GM12878 (cell line): ENCODE data around the gene RBBP8NL. TPM values are rescaled to one million over a fixed set of nuclear protein-coding genes. Genes with fewer than 3 reads are reported as not detected.
A peak's percentile ranks its signal among the peaks of the same experiment; 100 is the strongest.

Source experiments
- CTCF ChIP-seq, 3 experiments: IDR thresholded peaks in 2 of 3; conservative IDR thresholded peaks in 1 of 3; 2 replicates each; pipeline ENCODE4 v1.5.1; 2011; ENCODE audit warnings: low read depth in 3 of 3, low read length in 3 of 3, mild to moderate bottlenecking in 3 of 3, control low read depth in 2 of 3, moderate library complexity in 2 of 3, inconsistent platforms in 1 of 3, mixed read lengths in 1 of 3; ENCODE audit not compliant: control insufficient read depth in 2 of 3, insufficient read depth in 1 of 3; ENCODE audit errors: extremely low read depth in 1 of 3
- EED ChIP-seq: sonication (generic); IDR thresholded peaks from 2 replicates; pipeline ENCODE4 v1.6.1; 2016; ENCODE audit warnings: antibody characterized with exemption, low read depth
- IRF4 ChIP-seq: IDR thresholded peaks from 2 replicates; pipeline ENCODE4 v1.6.1; 2011; ENCODE audit warnings: low read depth, low read length
- KAT2A ChIP-seq: conservative IDR thresholded peaks from 2 replicates; pipeline ENCODE4 v1.6.1; 2011; ENCODE audit warnings: low read depth, low read length; ENCODE audit not compliant: control insufficient read depth
- MTA3 ChIP-seq: IDR thresholded peaks from 2 replicates; pipeline ENCODE4 v1.6.1; 2012; ENCODE audit warnings: low read length, inconsistent platforms, borderline replicate concordance
- NR2F1 ChIP-seq: fragments of 450-650 bp; conservative IDR thresholded peaks from 2 replicates; pipeline ENCODE4 v1.6.1; 2017; ENCODE audit warnings: mild to moderate bottlenecking
- PAX8 ChIP-seq: fragments of 450-650 bp; IDR thresholded peaks from 2 replicates; pipeline ENCODE4 v1.6.1; 2017; ENCODE audit warnings: mild to moderate bottlenecking, moderate library complexity
- PBX3 ChIP-seq: IDR thresholded peaks from 2 replicates; pipeline ENCODE4 v1.6.1; 2011; ENCODE audit warnings: mild to moderate bottlenecking, low read depth, low read length, moderate library complexity; ENCODE audit not compliant: insufficient replicate concordance
- PML ChIP-seq: IDR thresholded peaks from 2 replicates; pipeline ENCODE4 v1.6.1; 2012; ENCODE audit warnings: low read length, inconsistent platforms
- PRDM15 ChIP-seq: fragments of 450-650 bp; formaldehyde crosslinking; IDR thresholded peaks from 2 replicates; pipeline ENCODE4 v1.4.0; 2020; ENCODE audit warnings: mild to moderate bottlenecking, moderate library complexity
- SREBF2 ChIP-seq: IDR thresholded peaks from 2 replicates; pipeline ENCODE4 v1.6.1; 2012; ENCODE audit warnings: mild to moderate bottlenecking, low read length
- SRF ChIP-seq, 2 experiments: IDR thresholded peaks; 2 replicates each; pipeline ENCODE4 v1.6.1; 2011; ENCODE audit warnings: low read depth in 2 of 2, low read length in 2 of 2, mild to moderate bottlenecking in 1 of 2, moderate library complexity in 1 of 2
- TCF3 ChIP-seq: IDR thresholded peaks from 2 replicates; pipeline ENCODE4 v1.6.1; 2012; ENCODE audit warnings: low read depth, mild to moderate bottlenecking, low read length, borderline replicate concordance; ENCODE audit not compliant: insufficient read depth
- USF1 ChIP-seq: IDR thresholded peaks from 2 replicates; pipeline ENCODE4 v1.6.1; 2011; ENCODE audit warnings: borderline replicate concordance, low read depth, mild to moderate bottlenecking, moderate library complexity, mixed read lengths, low read length; ENCODE audit not compliant: insufficient read depth; ENCODE audit errors: extremely low read length
- YY1 ChIP-seq: IDR thresholded peaks from 2 replicates; pipeline ENCODE4 v1.6.1; 2011; ENCODE audit warnings: low read depth, mild to moderate bottlenecking, low read length
- ZBED1 ChIP-seq: IDR thresholded peaks from 2 replicates; pipeline ENCODE4 v1.6.1; 2016; ENCODE audit warnings: borderline replicate concordance
- ZBTB4 ChIP-seq: fragments of 450-650 bp; formaldehyde crosslinking; IDR thresholded peaks from 2 replicates; pipeline ENCODE4 v1.4.0; 2022; ENCODE audit warnings: mild to moderate bottlenecking, moderate library complexity
- ZNF384 ChIP-seq: IDR thresholded peaks from 2 replicates; pipeline ENCODE4 v1.6.1; 2012; ENCODE audit warnings: low read depth, mild to moderate bottlenecking, low read length, improper control_type of control experiment, borderline replicate concordance
- polyA plus RNA-seq, 11 experiments: library from polyadenylated mRNA; depleted of rRNA in 4 of 11; unstranded in 6 of 11; stranded (reverse) in 5 of 11; fragments of >200 nt; fragmentation: Nextera tagmentation in 4 of 11; fragmentation: Illumina TruSeq in 1 of 11; extraction: Ambion mirVana in 4 of 11; extraction: Trizol in 1 of 11; gene quantifications; 1 replicate in 1 of 11; 2 replicates in 10 of 11; pipeline versions ENCODE4 v1.2.1 to v1.2.3, GENCODE V29; 2011 to 2016; ENCODE audit warnings: inconsistent platforms in 2 of 11, missing spikeins in 2 of 11, low read depth in 1 of 11
- total RNA-seq, 4 experiments: library from RNA; depleted of rRNA in 3 of 4; stranded (reverse); fragments of >200 nt in 3 of 4; fragmentation: Illumina TruSeq in 1 of 4; extraction: Trizol in 1 of 4; gene quantifications; 2 replicates each; pipeline versions ENCODE4 v1.2.1 to v1.2.3, GENCODE V29; 2013 to 2021

Gene RBBP8NL
- total and polyA plus RNA-seq, 10 of the 15 experiments (the other 5 are each of a cell fraction or from before 2014, with no cell fraction given), result not detected

GRCh38 chr20:62407221-62407992, 19.9 kb downstream of the RBBP8NL start, which contains the start of gene CABLES2 (continued):
- TF ChIP-seq PML, result no peak
- TF ChIP-seq NR2F1, result peak; percentile 52; the same call in 1 of the 2 replicates
- TF ChIP-seq KAT2A, result no peak
- TF ChIP-seq TCF3, result no peak
- TF ChIP-seq ZNF384, result no peak
- TF ChIP-seq ZBED1, result no peak
- TF ChIP-seq USF1, result no peak
- no peak for TF ChIP-seq EED
- TF ChIP-seq CTCF (IDR thresholded peaks at IDR 0.05 in 2 of 3, conservative IDR thresholded peaks at IDR 0.05 in 1 of 3; ENCODE audit: control insufficient read depth in 2 of 3, extremely low read depth in 1 of 3, insufficient read depth in 1 of 3, low read depth in 3 of 3, low read length in 3 of 3), result peak in 1 of 3 experiments; percentile 10; a peak in 1 of 6 replicates
- TF ChIP-seq PAX8, result no peak
- no peak for TF ChIP-seq IRF4
- peak; percentile 68; the same call in 1 of the 2 replicates for TF ChIP-seq YY1
- TF ChIP-seq PRDM15 (CRISPR knock-in tag), result no peak
- TF ChIP-seq SREBF2, result no peak
- TF ChIP-seq SRF (IDR thresholded peaks at IDR 0.05; ENCODE audit: low read depth in 2 of 2, low read length in 2 of 2), result no peak
- TF ChIP-seq PBX3, result no peak
- no peak for TF ChIP-seq ZBTB4 (CRISPR knock-in tag)
- TF ChIP-seq MTA3, result no peak
